Stimulated activated naive CD8-positive, alpha-beta T cell treated with anti-CD3 and anti-CD28 coated beads, Interleukin-15, amount 100 ng/mL, for 72 hours (primary cell): Measurements from ENCODE around the gene FBXW5.

Experiments used
- ATAC-seq: fragments of 150-1000 bp; cut with Tn5 transposase; 2 replicates; pipeline ENCODE4 v1.10.0; 2021; ENCODE audit warnings: mild to moderate bottlenecking, moderate library complexity
- DNase-seq, 2 donors: peaks; one replicate each; pipeline ENCODE4 v3.0.0; 2021 to 2022
- H3K27ac Mint-ChIP-seq, 2 donors: one replicate each; pipeline ENCODE4 v1.8.0; 2022; ENCODE audit warnings: mild to moderate bottlenecking in 2 of 2, mixed read lengths in 2 of 2, moderate library complexity in 2 of 2
- H3K27me3 Mint-ChIP-seq: one replicate; pipeline ENCODE4 v1.8.0; 2022; ENCODE audit warnings: mixed read lengths
- H3K4me1 Mint-ChIP-seq: one replicate; pipeline ENCODE4 v1.8.0; 2022; ENCODE audit warnings: mild to moderate bottlenecking, mixed read lengths
- H3K4me3 Mint-ChIP-seq, 2 donors: one replicate each; pipeline ENCODE4 v1.8.0; 2022; ENCODE audit warnings: mild to moderate bottlenecking in 2 of 2, mixed read lengths in 2 of 2, moderate library complexity in 1 of 2
- H3K9me3 Mint-ChIP-seq, 2 donors: one replicate each; pipeline ENCODE4 v1.8.0; 2022; ENCODE audit warnings: mixed read lengths in 2 of 2

FBXW5 gene

GRCh38 chr9:136906266-136906665 is 38.3 kb downstream of the FBXW5 start:
- no peak overlapping the region for H3K4me3 Mint-ChIP-seq
- DNase-seq (no peak), ATAC-seq (no peak)
- H3K4me1 Mint-ChIP-seq = peaks cover 43% of the 10 kb centered on the region
- H3K27ac Mint-ChIP-seq = peak overlapping the region in 1 of 2 donors; percentile 19
- no peaks in the 10 kb centered on the region for H3K27me3 Mint-ChIP-seq
- no peaks in the 10 kb centered on the region for H3K9me3 Mint-ChIP-seq

- Mint-ChIP-seq H3K4me1 (peaks cover 72% of the 10 kb centered on the region), H3K4me3 (no peak overlapping the region), H3K27ac (peak overlapping the region; percentile 87 to 96), H3K9me3 (no peaks in the 10 kb centered on the region), H3K27me3 (no peaks in the 10 kb centered on the region)
- no peak for ATAC-seq
- DNase-seq = no peak
These were observed 41.4 kb downstream of the FBXW5 start for GRCh38 chr9:136903041-136903554.

GRCh38 chr9:136902259-136902821 is 42.2 kb downstream of the FBXW5 start:
- peaks cover 72% of the 10 kb centered on the region for H3K4me1 Mint-ChIP-seq
- no peaks in the 10 kb centered on the region for H3K9me3 Mint-ChIP-seq
- ATAC-seq (peak; percentile 93), DNase-seq (peak; percentile 78 to 88)
- peak overlapping the region; percentile 83 to 84 for H3K4me3 Mint-ChIP-seq
- H3K27ac Mint-ChIP-seq = peak overlapping the region; percentile 96
- no peaks in the 10 kb centered on the region for H3K27me3 Mint-ChIP-seq

GRCh38 chr9:136901516-136902258 is 42.9 kb downstream of the FBXW5 start:
- H3K9me3 Mint-ChIP-seq = no peaks in the 10 kb centered on the region
- H3K27ac Mint-ChIP-seq = peak overlapping the region; percentile 96
- peak overlapping the region; percentile 83 to 84 for H3K4me3 Mint-ChIP-seq
- no peaks in the 10 kb centered on the region for H3K27me3 Mint-ChIP-seq
- ATAC-seq (peak; percentile 83), DNase-seq (peak; percentile 68 to 76)
- H3K4me1 Mint-ChIP-seq = peaks cover 72% of the 10 kb centered on the region

GRCh38 chr9:136900988-136901515 is 43.5 kb downstream of the FBXW5 start:
- Mint-ChIP-seq H3K4me3 (peak overlapping the region; percentile 83 to 84), H3K27me3 (no peaks in the 10 kb centered on the region), H3K9me3 (no peaks in the 10 kb centered on the region), H3K27ac (peak overlapping the region; percentile 57 to 96), H3K4me1 (peaks cover 72% of the 10 kb centered on the region)
- DNase-seq (no peak), ATAC-seq (no peak)

- no peak for ATAC-seq
- peaks cover 76% of the 10 kb centered on the region for H3K4me1 Mint-ChIP-seq
These were observed 44.0 kb downstream of the FBXW5 start for GRCh38 chr9:136900556-136900955.

GRCh38 chr9:136899196-136899595 is 45.3 kb downstream of the FBXW5 start:
- no peaks in the 10 kb centered on the region for H3K9me3 Mint-ChIP-seq
- no peak overlapping the region for H3K27ac Mint-ChIP-seq
- H3K4me1 Mint-ChIP-seq = peaks cover 79% of the 10 kb centered on the region
- no peaks in the 10 kb centered on the region for H3K27me3 Mint-ChIP-seq
- DNase-seq (no peak), ATAC-seq (no peak)
- no peak overlapping the region for H3K4me3 Mint-ChIP-seq

More at GRCh38 chr9:136900556-136900955, 44.0 kb downstream of the FBXW5 start:
- H3K9me3 Mint-ChIP-seq = no peaks in the 10 kb centered on the region
- H3K4me3 Mint-ChIP-seq = peak overlapping the region in 1 of 2 donors; percentile 16
- H3K27ac Mint-ChIP-seq = peak overlapping the region; percentile 9 to 77
- H3K27me3 Mint-ChIP-seq = no peaks in the 10 kb centered on the region
- no peak for DNase-seq

- no peaks in the 10 kb centered on the region for H3K9me3 Mint-ChIP-seq
- H3K27ac Mint-ChIP-seq = no peak overlapping the region
- ATAC-seq (no peak), DNase-seq (no peak)
- no peak overlapping the region for H3K4me3 Mint-ChIP-seq
- peaks cover 81% of the 10 kb centered on the region for H3K4me1 Mint-ChIP-seq
- no peaks in the 10 kb centered on the region for H3K27me3 Mint-ChIP-seq
These were observed 45.9 kb downstream of the FBXW5 start for GRCh38 chr9:136898483-136899100.

GRCh38 chr9:136896027-136896426 is 48.5 kb downstream of the FBXW5 start:
- ATAC-seq = no peak
- Mint-ChIP-seq H3K27ac (peak overlapping the region in 1 of 2 donors; percentile 37), H3K27me3 (no peaks in the 10 kb centered on the region), H3K4me1 (peaks cover 62% of the 10 kb centered on the region), H3K4me3 (no peak overlapping the region), H3K9me3 (no peaks in the 10 kb centered on the region)
- no peak for DNase-seq

- H3K4me1 Mint-ChIP-seq = peaks cover 38% of the 10 kb centered on the region
- no peaks in the 10 kb centered on the region for H3K27me3 Mint-ChIP-seq
- ATAC-seq (no peak), DNase-seq (no peak)
- H3K4me3 Mint-ChIP-seq = no peak overlapping the region
- H3K27ac Mint-ChIP-seq = no peak overlapping the region
- H3K9me3 Mint-ChIP-seq = no peaks in the 10 kb centered on the region
These were observed 53.9 kb downstream of the FBXW5 start for GRCh38 chr9:136890661-136891060.
